Measurements from ENCODE around the gene RPIA.
"Not testable (repeated sequence)": the region's sequence is repeated elsewhere in the genome, so short reads cannot be mapped to it uniquely, and the experiment has no call there.

Gene RPIA

DNA sequence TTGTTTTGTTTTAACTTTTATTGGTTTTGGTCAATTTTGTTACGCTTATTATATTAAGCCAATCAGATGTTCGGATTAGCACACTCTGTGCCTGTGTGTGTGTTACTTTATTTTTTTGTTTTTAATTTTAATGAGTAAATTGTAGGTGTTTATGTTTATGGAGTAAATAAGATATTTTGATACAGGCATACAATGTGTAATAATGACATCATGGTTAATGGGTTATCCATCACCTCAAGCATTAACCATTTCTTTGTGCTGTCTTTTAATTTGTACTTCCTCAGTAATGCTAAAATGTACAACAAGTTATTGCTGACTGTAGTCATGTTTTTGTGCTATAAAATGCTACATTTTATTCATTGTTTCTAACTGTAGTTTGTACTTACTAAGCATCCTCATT lies 97.7 kb downstream of the RPIA start:
- DNase-seq (ENCODE audit: low read depth) = not testable (repeated sequence)

DNA sequence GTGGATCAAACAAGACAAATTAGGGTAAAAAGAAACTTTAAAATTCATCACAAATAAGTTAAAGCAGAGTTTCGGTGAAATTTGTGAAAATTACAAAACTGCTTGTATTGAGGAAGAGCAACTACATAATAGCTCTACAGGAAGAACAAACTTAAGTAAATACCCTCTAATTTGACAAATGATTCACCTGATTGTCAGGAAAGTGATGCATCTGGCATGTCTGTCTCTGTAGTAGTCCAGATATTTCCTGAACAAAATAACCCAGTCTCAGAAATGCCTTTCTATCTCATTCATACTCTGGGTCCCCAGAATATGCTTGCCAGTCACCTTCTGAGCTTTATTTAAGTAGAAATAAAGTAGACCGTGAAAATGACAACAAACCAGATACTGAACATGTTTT lies 104.5 kb downstream of the RPIA start:
- DNase-seq (ENCODE audit: low read depth) = not testable (repeated sequence)

DNA sequence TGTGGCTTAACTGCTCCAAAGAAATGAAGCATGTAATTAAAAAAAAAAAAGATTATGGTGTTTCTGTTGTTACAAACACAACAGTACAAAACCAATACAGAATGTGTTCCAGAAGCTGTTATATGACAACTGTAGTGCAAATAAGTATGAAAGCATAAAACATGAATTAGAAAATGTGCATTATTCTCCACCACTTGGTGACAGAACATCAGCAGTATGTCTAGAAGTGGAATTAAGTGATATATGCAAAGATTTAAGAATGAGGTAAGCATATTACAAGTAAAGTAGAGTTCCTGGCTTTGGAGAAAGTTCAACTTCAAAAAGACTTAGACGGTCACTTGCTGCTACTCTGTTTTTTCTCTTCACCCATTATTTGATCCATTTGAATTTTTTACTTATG lies 105.0 kb downstream of the RPIA start:
- not testable (repeated sequence) for DNase-seq (ENCODE audit: low read depth)

DNA sequence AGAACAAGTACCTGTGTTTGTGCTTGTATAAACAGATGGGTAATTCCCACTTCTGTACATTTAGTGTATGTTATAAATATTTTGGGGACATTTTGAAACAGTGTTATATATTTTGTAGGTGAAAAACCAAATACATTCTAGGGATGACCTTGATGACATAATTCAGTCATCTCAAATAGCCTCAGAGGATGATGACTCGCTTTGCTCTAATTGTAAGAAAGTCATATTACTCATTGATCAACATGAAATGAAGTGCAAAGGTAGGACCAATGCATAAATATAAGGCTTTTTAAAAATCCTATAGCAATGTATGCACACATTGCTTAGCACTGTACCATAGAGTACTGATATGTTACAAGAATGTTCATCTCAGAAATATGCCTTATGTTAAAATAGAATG lies 105.7 kb downstream of the RPIA start:
- not testable (repeated sequence) for DNase-seq (ENCODE audit: low read depth)
